Glutamatergic neuron (in vitro differentiated cells): ENCODE results near the gene ATP5F1D. TPM values are rescaled to one million over a fixed set of nuclear protein-coding genes. Genes with fewer than 3 reads are reported as not detected.

ENCODE experiments used
- DNase-seq: peaks from one replicate; pipeline ENCODE4 v3.0.0; 2022
- H3K27ac Mint-ChIP-seq: one replicate; pipeline ENCODE4 v1.8.0; 2020; ENCODE audit warnings: mild to moderate bottlenecking, mixed read lengths, inconsistent platforms; ENCODE audit not compliant: unreplicated experiment
- H3K27me3 Mint-ChIP-seq: one replicate; pipeline ENCODE4 v1.8.0; 2020; ENCODE audit warnings: mild to moderate bottlenecking, moderate library complexity, mixed read lengths, inconsistent platforms; ENCODE audit not compliant: unreplicated experiment
- H3K36me3 Mint-ChIP-seq: one replicate; pipeline ENCODE4 v1.8.0; 2020; ENCODE audit warnings: mild to moderate bottlenecking, mixed read lengths, inconsistent platforms; ENCODE audit not compliant: unreplicated experiment
- H3K4me1 Mint-ChIP-seq: one replicate; pipeline ENCODE4 v1.8.0; 2020; ENCODE audit warnings: mild to moderate bottlenecking, low read depth, mixed read lengths, inconsistent platforms; ENCODE audit not compliant: unreplicated experiment
- H3K4me3 Mint-ChIP-seq: one replicate; pipeline ENCODE4 v1.8.0; 2020; ENCODE audit warnings: mild to moderate bottlenecking, mixed read lengths, inconsistent platforms; ENCODE audit not compliant: unreplicated experiment
- H3K9me3 Mint-ChIP-seq: one replicate; pipeline ENCODE4 v1.8.0; 2020; ENCODE audit warnings: mild to moderate bottlenecking, moderate library complexity, mixed read lengths, inconsistent platforms; ENCODE audit not compliant: unreplicated experiment
- total RNA-seq: library from RNA; stranded (reverse); fragmentation: NEBNext Ultra II Directional; extraction: Animal tissue kit (Norgen Biotek cat#: 25700); gene quantifications from one replicate; pipeline ENCODE4 v1.2.1, GENCODE V29; 2021; ENCODE audit not compliant: unreplicated experiment
- TF ChIP-seq, protein P1 (sequence below): fragments of 200-600 bp; sonication (generic); IDR thresholded peaks from one replicate; pipeline ENCODE4 v1.5.0; 2021; ENCODE audit not compliant: partially characterized antibody, unreplicated experiment

The ATP5F1D gene
- total RNA-seq, 1 donor from 2014 or later: 129 TPM

DNA sequence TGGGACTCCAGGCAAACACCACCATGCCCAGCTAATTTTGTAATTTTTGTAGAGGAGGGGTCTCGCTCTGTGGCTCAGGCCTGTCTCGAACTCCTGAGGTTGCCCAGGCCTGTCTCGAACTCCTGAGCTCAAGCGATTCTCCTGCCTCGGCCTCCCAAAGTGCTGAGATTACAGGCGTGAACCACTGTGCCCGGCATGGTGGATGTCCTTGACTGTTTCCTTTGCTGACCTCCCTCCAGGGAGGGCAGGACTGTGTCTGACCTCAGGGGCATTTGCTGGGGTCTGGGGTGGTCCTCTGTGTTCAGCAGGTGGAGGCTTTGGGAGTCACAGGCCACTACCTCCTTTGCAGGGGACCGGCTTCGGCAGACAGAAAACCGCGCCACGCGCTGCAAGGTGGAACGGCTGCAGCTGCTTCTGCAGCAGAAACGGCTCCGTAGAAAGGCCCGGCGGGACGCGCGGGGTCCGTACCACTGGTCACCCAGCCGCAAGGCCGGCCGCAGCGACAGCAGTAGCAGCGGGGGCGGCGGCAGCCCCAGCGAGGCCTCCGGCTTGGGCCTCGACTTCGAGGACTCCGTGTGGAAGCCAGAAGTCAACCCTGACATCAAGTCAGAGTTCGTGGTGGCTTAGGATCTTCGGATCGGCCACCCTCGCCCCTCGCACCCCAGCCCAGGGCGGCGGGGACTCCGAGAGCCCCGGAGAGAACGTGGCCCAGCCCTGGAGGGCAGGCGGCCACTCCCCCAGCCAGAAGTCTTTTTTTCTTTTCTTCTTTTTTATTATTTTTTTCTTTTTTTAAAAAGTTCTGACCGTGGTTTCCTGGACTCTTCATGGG is 15.3 kb downstream of the ATP5F1D start:
- Mint-ChIP-seq H3K27ac (peak overlapping the region; percentile 48), H3K36me3 (no peaks in the 10 kb centered on the region), H3K4me1 (peaks cover 19% of the 10 kb centered on the region), H3K9me3 (peaks cover 28% of the 10 kb centered on the region), H3K4me3 (peak overlapping the region; percentile 57), H3K27me3 (peaks cover 20% of the 10 kb centered on the region)
- TF ChIP-seq, protein P1, sequence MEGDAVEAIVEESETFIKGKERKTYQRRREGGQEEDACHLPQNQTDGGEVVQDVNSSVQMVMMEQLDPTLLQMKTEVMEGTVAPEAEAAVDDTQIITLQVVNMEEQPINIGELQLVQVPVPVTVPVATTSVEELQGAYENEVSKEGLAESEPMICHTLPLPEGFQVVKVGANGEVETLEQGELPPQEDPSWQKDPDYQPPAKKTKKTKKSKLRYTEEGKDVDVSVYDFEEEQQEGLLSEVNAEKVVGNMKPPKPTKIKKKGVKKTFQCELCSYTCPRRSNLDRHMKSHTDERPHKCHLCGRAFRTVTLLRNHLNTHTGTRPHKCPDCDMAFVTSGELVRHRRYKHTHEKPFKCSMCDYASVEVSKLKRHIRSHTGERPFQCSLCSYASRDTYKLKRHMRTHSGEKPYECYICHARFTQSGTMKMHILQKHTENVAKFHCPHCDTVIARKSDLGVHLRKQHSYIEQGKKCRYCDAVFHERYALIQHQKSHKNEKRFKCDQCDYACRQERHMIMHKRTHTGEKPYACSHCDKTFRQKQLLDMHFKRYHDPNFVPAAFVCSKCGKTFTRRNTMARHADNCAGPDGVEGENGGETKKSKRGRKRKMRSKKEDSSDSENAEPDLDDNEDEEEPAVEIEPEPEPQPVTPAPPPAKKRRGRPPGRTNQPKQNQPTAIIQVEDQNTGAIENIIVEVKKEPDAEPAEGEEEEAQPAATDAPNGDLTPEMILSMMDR: no peak
- no peak for DNase-seq

DNA sequence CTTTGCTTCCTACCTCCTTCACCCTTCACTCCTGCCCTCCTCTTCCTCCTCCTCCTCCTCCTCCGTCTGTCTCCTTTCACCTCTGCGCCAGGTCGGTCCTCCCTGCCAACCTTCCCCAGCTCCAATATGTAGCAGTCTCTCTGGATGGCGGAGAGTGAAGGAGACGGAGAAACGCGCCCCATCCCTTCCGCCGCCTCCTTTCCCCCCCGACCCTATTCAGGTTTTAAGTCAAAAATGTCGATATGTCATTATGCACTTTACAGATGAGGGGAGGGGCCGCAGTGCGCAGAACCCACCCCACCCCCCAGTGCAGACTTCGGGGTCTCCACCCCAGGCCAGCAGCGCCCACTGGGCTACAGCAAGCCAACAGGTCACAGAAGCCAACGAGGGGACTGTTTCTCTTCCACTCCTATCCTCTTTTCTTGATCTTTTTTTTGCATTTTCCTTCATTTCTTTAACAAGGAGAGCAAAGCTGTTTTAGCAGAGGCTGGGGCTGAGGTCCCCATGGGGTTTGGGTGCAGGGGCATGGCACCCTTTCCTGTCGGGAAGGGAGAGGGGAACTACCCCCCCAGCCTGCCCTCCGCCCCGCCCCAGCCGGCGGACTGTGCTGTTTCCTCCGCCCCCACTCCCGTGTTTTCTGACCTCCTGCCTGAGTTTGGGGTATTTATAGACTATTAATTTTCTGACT is 16.1 kb downstream of the ATP5F1D start:
- peaks cover 20% of the 10 kb centered on the region for H3K4me1 Mint-ChIP-seq
- H3K36me3 Mint-ChIP-seq: no peaks in the 10 kb centered on the region
- peaks cover 20% of the 10 kb centered on the region for H3K27me3 Mint-ChIP-seq
- TF ChIP-seq, protein P1: no peak
- H3K27ac Mint-ChIP-seq: peak overlapping the region; percentile 48
- peak overlapping the region; percentile 57 for H3K4me3 Mint-ChIP-seq
- H3K9me3 Mint-ChIP-seq: peaks cover 30% of the 10 kb centered on the region
- no peak for DNase-seq

DNA sequence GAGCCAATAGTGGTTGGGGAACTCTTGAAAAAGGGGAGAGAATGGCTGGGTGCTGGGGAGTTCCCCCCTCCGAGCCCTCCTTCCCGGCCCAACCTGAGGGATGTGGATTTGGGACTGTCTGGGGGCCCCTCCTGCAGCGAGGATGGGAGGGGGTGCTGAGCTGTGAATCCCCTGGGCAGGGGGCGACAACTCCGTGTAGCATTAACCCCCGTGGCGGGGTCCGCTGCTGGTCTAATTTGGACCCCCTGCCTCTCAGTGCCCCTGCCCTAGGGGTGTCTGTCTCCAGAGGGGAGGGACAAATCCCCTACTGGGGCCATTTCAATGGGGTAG is 16.6 kb downstream of the ATP5F1D start:
- TF ChIP-seq, protein P1: no peak
- peaks cover 30% of the 10 kb centered on the region for H3K9me3 Mint-ChIP-seq
- H3K4me3 Mint-ChIP-seq: no peak overlapping the region
- no peaks in the 10 kb centered on the region for H3K36me3 Mint-ChIP-seq
- peaks cover 20% of the 10 kb centered on the region for H3K27me3 Mint-ChIP-seq
- H3K27ac Mint-ChIP-seq: no peak overlapping the region
- no peak for DNase-seq
- peaks cover 21% of the 10 kb centered on the region for H3K4me1 Mint-ChIP-seq

DNA sequence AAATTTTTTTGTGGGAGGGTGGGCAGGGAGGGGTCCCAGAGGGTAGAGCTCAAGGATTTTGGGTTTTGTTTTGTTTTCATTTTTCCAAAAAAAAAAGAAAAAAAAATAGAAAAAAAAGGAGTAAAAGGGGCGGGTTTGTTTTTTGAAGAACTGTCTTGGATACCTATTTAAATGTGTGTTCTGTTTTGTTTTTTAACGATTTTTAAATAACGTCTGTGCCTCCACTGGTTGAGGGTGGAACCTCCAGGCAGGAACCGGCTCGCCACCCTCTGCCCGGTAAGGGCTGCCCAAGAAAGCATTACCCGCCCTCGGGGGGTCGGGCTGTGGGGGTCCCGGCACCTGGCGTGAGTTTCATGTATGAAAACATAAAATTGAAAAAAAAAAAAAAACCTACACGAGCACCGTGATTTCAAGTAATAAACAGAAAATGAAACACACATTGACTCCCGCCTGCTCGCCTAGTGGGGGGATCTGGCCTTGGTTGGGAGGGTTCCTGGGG is 17.2 kb downstream of the ATP5F1D start:
- peaks cover 24% of the 10 kb centered on the region for H3K4me1 Mint-ChIP-seq

More for the DNA sequence above, 17.2 kb downstream of the ATP5F1D start:
- Mint-ChIP-seq H3K27me3 (peaks cover 20% of the 10 kb centered on the region), H3K9me3 (peaks cover 27% of the 10 kb centered on the region), H3K4me3 (no peak overlapping the region), H3K27ac (peak overlapping the region; percentile 64), H3K36me3 (no peaks in the 10 kb centered on the region)
- TF ChIP-seq, protein P1: no peak
- no peak for DNase-seq
